ENCODE measurements around the gene ZEB2. TPM values are rescaled to one million over a fixed set of nuclear protein-coding genes. Genes with fewer than 3 reads are reported as not detected.
A peak's percentile ranks its signal among the peaks of the same experiment; 100 is the strongest.

Gene ZEB2
- total and polyA plus RNA-seq, 10 of the 15 experiments (the other 5 are each of a cell fraction or from before 2014, with no cell fraction given), result 0.14 to 3.2 (median 0.84) TPM

DNA sequence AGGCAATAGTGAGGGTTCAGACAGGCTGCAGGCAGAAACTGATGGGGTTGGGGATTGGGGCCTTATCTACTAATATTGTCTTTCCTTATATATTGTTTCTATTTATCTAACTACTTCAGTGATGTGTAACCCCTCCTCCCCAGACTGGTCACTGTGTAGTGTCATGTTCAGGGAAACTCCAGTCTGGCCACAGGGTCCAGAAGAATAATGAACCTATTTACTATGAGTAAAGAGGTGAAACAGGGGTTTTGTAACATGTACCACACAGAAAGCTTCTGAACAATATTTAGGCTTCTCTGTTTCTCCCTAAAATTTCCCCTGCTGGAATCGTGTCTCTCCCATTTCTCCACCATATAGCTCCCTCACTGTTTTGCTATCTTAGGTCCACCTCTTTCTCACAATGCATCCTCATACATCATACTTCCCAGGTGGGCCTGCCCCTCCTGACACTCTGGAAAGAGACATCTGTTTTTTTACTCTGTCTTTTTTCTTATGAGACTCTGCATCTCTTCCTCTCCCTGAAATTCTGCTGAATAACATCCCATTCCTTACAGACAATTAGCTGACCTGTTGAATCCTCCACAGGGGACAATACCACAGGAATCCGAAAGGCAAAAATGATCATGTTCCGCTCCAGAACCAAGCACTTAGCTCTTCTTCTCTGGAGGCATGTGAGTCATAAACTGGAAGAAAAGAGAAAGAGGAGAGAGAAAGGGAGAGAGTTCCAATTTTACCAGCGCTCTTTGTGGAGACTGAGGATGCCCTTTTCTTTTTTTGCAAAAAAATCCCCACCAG lies 154.8 kb downstream of the ZEB2 start (continued):
- TF ChIP-seq, protein P1, sequence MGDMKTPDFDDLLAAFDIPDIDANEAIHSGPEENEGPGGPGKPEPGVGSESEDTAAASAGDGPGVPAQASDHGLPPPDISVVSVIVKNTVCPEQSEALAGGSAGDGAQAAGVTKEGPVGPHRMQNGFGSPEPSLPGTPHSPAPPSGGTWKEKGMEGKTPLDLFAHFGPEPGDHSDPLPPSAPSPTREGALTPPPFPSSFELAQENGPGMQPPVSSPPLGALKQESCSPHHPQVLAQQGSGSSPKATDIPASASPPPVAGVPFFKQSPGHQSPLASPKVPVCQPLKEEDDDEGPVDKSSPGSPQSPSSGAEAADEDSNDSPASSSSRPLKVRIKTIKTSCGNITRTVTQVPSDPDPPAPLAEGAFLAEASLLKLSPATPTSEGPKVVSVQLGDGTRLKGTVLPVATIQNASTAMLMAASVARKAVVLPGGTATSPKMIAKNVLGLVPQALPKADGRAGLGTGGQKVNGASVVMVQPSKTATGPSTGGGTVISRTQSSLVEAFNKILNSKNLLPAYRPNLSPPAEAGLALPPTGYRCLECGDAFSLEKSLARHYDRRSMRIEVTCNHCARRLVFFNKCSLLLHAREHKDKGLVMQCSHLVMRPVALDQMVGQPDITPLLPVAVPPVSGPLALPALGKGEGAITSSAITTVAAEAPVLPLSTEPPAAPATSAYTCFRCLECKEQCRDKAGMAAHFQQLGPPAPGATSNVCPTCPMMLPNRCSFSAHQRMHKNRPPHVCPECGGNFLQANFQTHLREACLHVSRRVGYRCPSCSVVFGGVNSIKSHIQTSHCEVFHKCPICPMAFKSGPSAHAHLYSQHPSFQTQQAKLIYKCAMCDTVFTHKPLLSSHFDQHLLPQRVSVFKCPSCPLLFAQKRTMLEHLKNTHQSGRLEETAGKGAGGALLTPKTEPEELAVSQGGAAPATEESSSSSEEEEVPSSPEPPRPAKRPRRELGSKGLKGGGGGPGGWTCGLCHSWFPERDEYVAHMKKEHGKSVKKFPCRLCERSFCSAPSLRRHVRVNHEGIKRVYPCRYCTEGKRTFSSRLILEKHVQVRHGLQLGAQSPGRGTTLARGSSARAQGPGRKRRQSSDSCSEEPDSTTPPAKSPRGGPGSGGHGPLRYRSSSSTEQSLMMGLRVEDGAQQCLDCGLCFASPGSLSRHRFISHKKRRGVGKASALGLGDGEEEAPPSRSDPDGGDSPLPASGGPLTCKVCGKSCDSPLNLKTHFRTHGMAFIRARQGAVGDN (IDR thresholded peaks at IDR 0.05), result no peak
- TF ChIP-seq, protein P2, sequence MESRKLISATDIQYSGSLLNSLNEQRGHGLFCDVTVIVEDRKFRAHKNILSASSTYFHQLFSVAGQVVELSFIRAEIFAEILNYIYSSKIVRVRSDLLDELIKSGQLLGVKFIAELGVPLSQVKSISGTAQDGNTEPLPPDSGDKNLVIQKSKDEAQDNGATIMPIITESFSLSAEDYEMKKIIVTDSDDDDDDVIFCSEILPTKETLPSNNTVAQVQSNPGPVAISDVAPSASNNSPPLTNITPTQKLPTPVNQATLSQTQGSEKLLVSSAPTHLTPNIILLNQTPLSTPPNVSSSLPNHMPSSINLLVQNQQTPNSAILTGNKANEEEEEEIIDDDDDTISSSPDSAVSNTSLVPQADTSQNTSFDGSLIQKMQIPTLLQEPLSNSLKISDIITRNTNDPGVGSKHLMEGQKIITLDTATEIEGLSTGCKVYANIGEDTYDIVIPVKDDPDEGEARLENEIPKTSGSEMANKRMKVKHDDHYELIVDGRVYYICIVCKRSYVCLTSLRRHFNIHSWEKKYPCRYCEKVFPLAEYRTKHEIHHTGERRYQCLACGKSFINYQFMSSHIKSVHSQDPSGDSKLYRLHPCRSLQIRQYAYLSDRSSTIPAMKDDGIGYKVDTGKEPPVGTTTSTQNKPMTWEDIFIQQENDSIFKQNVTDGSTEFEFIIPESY (IDR thresholded peaks at IDR 0.05), result no peak
- TF ChIP-seq EED (IDR thresholded peaks at IDR 0.05; ENCODE audit: low read depth), result peak; percentile 63
- TF ChIP-seq, protein P3, sequence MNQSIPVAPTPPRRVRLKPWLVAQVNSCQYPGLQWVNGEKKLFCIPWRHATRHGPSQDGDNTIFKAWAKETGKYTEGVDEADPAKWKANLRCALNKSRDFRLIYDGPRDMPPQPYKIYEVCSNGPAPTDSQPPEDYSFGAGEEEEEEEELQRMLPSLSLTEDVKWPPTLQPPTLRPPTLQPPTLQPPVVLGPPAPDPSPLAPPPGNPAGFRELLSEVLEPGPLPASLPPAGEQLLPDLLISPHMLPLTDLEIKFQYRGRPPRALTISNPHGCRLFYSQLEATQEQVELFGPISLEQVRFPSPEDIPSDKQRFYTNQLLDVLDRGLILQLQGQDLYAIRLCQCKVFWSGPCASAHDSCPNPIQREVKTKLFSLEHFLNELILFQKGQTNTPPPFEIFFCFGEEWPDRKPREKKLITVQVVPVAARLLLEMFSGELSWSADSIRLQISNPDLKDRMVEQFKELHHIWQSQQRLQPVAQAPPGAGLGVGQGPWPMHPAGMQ (IDR thresholded peaks at IDR 0.05; ENCODE audit: borderline replicate concordance), result no peak
- peak; percentile 83 to 90 for TF ChIP-seq IKZF2 (IDR thresholded peaks at IDR 0.05)
- no peak for TF ChIP-seq STAT3 (IDR thresholded peaks at IDR 0.05; ENCODE audit: low read depth, low read length)
- no peak for TF ChIP-seq TCF7 (IDR thresholded peaks at IDR 0.05; ENCODE audit: borderline replicate concordance)
- TF ChIP-seq JUNB (IDR thresholded peaks at IDR 0.05), result peak; percentile 19; the same call in 1 of the 2 replicates
- TF ChIP-seq CBX3 (IDR thresholded peaks at IDR 0.05; ENCODE audit: borderline replicate concordance, low read depth), result no peak
- TF ChIP-seq, protein P4, sequence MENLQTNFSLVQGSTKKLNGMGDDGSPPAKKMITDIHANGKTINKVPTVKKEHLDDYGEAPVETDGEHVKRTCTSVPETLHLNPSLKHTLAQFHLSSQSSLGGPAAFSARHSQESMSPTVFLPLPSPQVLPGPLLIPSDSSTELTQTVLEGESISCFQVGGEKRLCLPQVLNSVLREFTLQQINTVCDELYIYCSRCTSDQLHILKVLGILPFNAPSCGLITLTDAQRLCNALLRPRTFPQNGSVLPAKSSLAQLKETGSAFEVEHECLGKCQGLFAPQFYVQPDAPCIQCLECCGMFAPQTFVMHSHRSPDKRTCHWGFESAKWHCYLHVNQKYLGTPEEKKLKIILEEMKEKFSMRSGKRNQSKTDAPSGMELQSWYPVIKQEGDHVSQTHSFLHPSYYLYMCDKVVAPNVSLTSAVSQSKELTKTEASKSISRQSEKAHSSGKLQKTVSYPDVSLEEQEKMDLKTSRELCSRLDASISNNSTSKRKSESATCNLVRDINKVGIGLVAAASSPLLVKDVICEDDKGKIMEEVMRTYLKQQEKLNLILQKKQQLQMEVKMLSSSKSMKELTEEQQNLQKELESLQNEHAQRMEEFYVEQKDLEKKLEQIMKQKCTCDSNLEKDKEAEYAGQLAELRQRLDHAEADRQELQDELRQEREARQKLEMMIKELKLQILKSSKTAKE (IDR thresholded peaks at IDR 0.05; ENCODE audit: low read depth, poor library complexity, severe bottlenecking), result peak; percentile 73
- TF ChIP-seq NBN (IDR thresholded peaks at IDR 0.05), result 0 out of 2 replicates have a peak, but pooled peaks have one; percentile 18
- no peak for TF ChIP-seq TCF3 (IDR thresholded peaks at IDR 0.05; ENCODE audit: borderline replicate concordance, insufficient read depth, low read depth, low read length)
- peak; percentile 88 for TF ChIP-seq IKZF1 (conservative IDR thresholded peaks at IDR 0.05)
- no peak for TF ChIP-seq TCF12 (IDR thresholded peaks at IDR 0.05; ENCODE audit: low read depth, low read length)
- no peak for TF ChIP-seq RCOR1 (conservative IDR thresholded peaks at IDR 0.05; ENCODE audit: low read depth, low read length)

All from GM12878 (cell line).